PFSK-1 (cell line): ENCODE results near the gene NDUFA7.

Experiments used
- FOXP2 ChIP-seq: optimal IDR thresholded peaks from 2 replicates; pipeline ENCODE3; 2011; ENCODE audit warnings: borderline replicate concordance, control low read depth, inconsistent platforms; ENCODE audit not compliant: insufficient read depth; ENCODE audit errors: extremely low read length, extremely low read depth
- POLR2AphosphoS5 ChIP-seq: IDR thresholded peaks from 2 replicates; pipeline ENCODE4 v1.6.1; 2012; ENCODE audit warnings: low read depth, mild to moderate bottlenecking, control low read depth, low read length, moderate library complexity
- SIN3A ChIP-seq: IDR thresholded peaks from 2 replicates; pipeline ENCODE4 v1.6.1; 2012; ENCODE audit warnings: mild to moderate bottlenecking, low read length, moderate library complexity, borderline replicate concordance; ENCODE audit not compliant: insufficient read depth
- TAF1 ChIP-seq: IDR thresholded peaks from 2 replicates; pipeline ENCODE4 v1.6.1; 2012; ENCODE audit warnings: low read length, control low read depth, borderline replicate concordance; ENCODE audit not compliant: insufficient read depth
- TF ChIP-seq, protein P1 (sequence below), 2 experiments: IDR thresholded peaks; 2 replicates each; pipeline versions ENCODE4 v1.6.1 to v1.8.0; 2011 to 2012; ENCODE audit warnings: low read depth in 2 of 2, low read length in 2 of 2, control low read depth in 1 of 2, inconsistent platforms in 1 of 2, mild to moderate bottlenecking in 1 of 2, moderate library complexity in 1 of 2; ENCODE audit not compliant: insufficient read depth in 1 of 2

The NDUFA7 gene

GRCh38 chr19:8316351-8317125, 4.6 kb downstream of the NDUFA7 start:
- TF ChIP-seq FOXP2 = no peak
- no peak for TF ChIP-seq SIN3A
- TF ChIP-seq, protein P1, sequence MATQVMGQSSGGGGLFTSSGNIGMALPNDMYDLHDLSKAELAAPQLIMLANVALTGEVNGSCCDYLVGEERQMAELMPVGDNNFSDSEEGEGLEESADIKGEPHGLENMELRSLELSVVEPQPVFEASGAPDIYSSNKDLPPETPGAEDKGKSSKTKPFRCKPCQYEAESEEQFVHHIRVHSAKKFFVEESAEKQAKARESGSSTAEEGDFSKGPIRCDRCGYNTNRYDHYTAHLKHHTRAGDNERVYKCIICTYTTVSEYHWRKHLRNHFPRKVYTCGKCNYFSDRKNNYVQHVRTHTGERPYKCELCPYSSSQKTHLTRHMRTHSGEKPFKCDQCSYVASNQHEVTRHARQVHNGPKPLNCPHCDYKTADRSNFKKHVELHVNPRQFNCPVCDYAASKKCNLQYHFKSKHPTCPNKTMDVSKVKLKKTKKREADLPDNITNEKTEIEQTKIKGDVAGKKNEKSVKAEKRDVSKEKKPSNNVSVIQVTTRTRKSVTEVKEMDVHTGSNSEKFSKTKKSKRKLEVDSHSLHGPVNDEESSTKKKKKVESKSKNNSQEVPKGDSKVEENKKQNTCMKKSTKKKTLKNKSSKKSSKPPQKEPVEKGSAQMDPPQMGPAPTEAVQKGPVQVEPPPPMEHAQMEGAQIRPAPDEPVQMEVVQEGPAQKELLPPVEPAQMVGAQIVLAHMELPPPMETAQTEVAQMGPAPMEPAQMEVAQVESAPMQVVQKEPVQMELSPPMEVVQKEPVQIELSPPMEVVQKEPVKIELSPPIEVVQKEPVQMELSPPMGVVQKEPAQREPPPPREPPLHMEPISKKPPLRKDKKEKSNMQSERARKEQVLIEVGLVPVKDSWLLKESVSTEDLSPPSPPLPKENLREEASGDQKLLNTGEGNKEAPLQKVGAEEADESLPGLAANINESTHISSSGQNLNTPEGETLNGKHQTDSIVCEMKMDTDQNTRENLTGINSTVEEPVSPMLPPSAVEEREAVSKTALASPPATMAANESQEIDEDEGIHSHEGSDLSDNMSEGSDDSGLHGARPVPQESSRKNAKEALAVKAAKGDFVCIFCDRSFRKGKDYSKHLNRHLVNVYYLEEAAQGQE (IDR thresholded peaks at IDR 0.05; ENCODE audit: insufficient read depth in 1 of 2, low read depth in 2 of 2, low read length in 2 of 2) = no peak
- no peak for TF ChIP-seq TAF1
- TF ChIP-seq POLR2AphosphoS5 = no peak

DNA sequence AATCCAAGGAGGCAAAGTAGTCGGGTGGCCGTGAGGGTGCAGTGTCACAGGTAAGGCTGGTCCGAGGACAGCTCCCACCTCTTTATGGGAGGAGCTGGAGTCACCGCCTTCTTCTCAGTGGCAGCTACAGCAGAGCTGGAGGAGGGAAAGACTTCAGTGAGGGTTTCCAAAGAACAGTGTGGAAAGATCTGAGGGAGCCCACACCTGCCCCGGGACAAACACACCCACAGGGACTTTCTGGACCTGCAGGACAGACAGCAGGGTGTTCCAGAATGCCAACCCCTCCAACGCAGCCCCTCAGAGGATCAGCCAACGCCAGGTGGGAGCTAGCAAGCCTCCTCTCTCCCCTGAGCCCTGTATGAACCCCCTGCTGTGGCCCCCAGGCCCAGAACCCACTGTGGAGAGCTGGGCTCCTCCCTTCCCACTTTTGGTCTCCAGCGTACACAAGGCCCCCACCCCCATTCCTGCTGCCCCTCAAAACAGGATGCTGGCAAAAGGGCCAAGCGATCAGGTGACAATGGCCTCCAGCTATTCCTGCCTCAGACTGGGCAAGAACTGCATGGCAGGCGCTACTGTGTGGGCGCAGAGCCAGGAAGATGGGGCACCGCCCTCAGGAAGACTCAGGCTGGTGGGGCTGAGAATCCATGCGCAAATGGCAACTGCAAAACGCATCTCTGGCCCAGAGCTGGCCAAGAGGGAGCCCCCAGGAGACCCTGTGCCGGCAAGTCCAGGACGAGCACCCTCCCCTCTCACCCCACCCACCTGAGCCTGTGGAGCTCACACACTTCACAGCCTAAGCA, 9.5 kb downstream of the NDUFA7 start:
- TF ChIP-seq, protein P1 (IDR thresholded peaks at IDR 0.05; ENCODE audit: insufficient read depth in 1 of 2, low read depth in 2 of 2, low read length in 2 of 2) = no peak
- no peak for TF ChIP-seq SIN3A
- TF ChIP-seq POLR2AphosphoS5 = no peak

GRCh38 chr19:8310342-8311055, 10.7 kb downstream of the NDUFA7 start:
- TF ChIP-seq POLR2AphosphoS5 (no peak), TAF1 (no peak), FOXP2 (no peak), SIN3A (no peak)
- TF ChIP-seq, protein P1 (IDR thresholded peaks at IDR 0.05; ENCODE audit: insufficient read depth in 1 of 2, low read depth in 2 of 2, low read length in 2 of 2) = no peak

- TF ChIP-seq, protein P1 (IDR thresholded peaks at IDR 0.05; ENCODE audit: insufficient read depth in 1 of 2, low read depth in 2 of 2, low read length in 2 of 2) = no peak
- TF ChIP-seq TAF1 (no peak), POLR2AphosphoS5 (no peak), FOXP2 (no peak), SIN3A (no peak)
Measured at GRCh38 chr19:8308891-8309291, 12.3 kb downstream of the NDUFA7 start.
